Measurements from ENCODE around the gene SMIM31. TPM values are rescaled to one million over a fixed set of nuclear protein-coding genes. Genes with fewer than 3 reads are reported as not detected.

Gene SMIM31
- total RNA-seq, 1 donor from 2014 or later, result not detected

- DNase-seq (ENCODE audit: missing footprints) (no peak), ATAC-seq (no peak)
- intact Hi-C loops (cut with DNase I), result loop anchor here (5.0 kb wide), 1 partner anchor 318 kb away; no protein-coding TSS in a partner anchor
These were observed 25.1 kb downstream of the SMIM31 start for GRCh38 chr4:164779080-164779479.

DNA sequence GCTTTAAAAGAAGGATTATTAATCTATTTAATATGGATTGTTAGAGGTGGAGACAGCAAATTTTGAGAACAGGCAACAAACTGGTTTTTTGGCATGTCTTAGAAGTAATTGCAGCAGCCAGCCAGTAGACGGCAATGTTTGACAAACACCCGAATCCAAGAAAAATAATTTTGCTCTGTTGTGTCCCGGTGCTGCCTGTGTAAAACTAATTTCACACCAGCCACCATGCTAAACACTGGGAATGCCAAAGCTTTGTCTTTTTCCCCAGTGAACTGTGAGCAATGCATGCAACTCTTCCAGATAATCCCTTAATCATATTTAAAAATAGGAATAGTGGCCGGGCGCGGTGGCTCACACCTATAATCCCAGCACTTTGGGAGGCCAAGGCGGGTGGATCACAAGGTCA, 25.9 kb downstream of the SMIM31 start:
- ATAC-seq, result no peak
- DNase-seq (ENCODE audit: missing footprints), result no peak
- intact Hi-C loops (cut with DNase I), result loop anchor here (5.0 kb wide), 1 partner anchor 317 kb away; no protein-coding TSS in a partner anchor

GRCh38 chr4:164780839-164781238, 26.9 kb downstream of the SMIM31 start:
- DNase-seq (ENCODE audit: missing footprints) (no peak), ATAC-seq (no peak)
- intact Hi-C loops (cut with DNase I), result no loop called here

- no peak for DNase-seq (ENCODE audit: missing footprints)
- no peak for ATAC-seq
- intact Hi-C loops (cut with DNase I), result no loop called here
These were observed 30.0 kb downstream of the SMIM31 start for GRCh38 chr4:164783976-164784375.

DNA sequence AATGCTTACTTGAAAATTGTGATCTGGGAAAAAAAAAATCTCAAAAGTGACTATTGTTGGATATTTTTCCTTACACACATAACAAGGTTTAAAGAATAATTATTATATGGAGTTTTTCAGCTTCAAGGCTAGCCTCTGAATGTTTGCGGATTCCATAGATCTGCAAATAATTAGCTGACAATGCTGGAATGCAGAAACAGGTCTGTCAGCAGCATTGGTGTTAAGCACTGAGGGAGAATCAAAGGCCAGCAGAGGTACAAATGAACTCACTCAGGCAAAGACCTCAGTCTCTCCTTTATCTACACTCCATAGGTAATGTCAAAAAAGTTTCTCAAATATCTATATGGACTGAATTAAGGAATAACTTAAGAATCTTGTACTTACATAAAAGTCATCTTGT, 35.1 kb downstream of the SMIM31 start:
- intact Hi-C loops (cut with DNase I), result no loop called here
- DNase-seq (ENCODE audit: missing footprints) (no peak), ATAC-seq (no peak)

GRCh38 chr4:164790249-164790648, 36.3 kb downstream of the SMIM31 start:
- ATAC-seq (no peak), DNase-seq (ENCODE audit: missing footprints) (no peak)
- intact Hi-C loops (cut with DNase I), result no loop called here

DNA sequence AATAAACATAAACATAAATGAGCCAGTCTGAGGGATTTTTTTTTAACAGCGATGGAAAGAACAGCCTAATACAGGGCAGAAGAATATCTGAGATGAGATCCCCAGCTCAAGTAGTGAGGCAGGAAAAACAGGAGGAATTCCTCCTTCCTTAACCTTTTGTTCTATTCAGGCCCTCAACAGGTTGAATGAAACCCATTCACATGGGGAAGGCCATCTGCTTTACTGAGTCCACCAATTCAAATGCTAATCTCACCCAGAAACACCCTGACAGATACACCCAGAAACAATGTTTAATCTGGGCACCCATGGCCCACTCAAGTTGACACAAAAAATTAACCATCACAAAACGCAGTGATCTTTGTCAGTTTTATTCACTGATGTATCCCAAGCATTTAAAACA, 45.5 kb downstream of the SMIM31 start:
- intact Hi-C loops (cut with DNase I), result no loop called here
- ATAC-seq, result no peak
- DNase-seq (ENCODE audit: missing footprints), result no peak

- intact Hi-C loops (cut with DNase I), result no loop called here
- no peak for ATAC-seq
- DNase-seq (ENCODE audit: missing footprints), result no peak
These were observed 46.9 kb downstream of the SMIM31 start for GRCh38 chr4:164800786-164801185.

DNA sequence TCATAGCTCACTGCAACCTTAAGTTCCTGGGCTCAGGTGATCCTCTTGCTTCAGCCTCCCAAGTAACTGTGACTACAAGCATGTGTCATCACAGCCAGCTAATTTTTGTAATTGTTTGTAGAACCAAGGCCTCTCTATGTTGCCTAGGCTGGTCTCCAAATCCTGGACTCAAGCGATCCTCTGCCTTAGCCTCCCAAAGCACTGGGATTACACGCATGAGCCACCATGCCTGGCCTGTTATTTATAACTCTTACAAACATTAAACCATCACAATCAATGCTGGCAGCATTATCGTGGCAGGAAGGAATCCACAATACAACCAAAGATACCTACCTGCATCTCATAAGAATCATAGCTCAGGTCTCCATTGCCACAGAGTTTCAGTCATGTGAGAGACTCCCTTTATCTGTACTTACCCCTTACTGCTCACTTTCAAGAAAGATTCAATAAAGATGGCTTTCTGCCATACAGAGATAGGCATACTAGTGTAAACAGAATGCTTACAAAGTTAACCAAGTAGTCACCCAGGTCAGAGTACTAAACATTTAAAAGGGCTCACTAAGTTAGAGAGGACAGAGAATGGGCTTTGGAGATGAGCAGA, 48.5 kb downstream of the SMIM31 start:
- DNase-seq (ENCODE audit: missing footprints) (no peak), ATAC-seq (no peak)

DNA sequence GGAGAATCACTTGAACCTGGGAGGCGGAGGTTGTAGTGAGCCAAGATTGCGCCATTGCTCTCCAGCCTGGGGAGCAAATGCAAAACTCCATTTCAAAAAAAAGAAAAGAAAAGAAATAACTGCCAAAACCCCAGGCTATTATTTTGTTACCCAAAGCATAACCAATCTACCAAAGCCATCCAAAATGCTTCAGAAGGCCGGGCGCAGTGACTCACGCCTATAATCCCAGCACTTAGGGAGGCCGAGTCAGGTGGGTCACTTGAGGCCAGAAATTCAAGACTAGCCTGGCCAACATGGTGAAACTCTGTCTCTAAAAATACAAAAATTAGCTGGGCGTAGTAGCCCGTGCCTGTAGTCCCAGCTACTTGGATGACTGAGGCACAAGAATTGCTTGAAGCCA, 49.8 kb downstream of the SMIM31 start:
- no peak for ATAC-seq
- intact Hi-C loops (cut with DNase I), result no loop called here
- DNase-seq (ENCODE audit: missing footprints), result no peak

More for the DNA sequence above, 48.5 kb downstream of the SMIM31 start:
- intact Hi-C loops (cut with DNase I), result no loop called here

DNA sequence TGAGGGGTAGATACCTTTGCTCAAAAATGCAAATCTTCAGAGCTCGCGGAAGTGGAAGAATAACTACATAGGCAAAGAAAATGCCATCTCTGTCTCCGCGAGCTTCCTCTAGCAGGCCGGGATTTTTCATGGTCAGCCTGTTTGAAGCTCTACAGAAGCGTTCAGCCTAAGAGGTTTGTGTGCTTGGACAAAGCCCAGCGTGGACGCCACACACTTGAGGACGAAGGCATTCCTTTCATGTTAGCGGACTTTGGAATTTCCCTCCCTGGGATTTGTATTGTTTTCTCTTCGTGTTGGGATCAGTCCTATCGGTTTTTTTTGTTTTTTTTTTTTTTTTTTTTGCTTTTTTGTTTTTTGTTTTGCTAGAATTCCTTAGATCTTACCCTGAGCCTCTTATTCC, 53.7 kb downstream of the SMIM31 start:
- intact Hi-C loops (cut with DNase I), result no loop called here
- DNase-seq (ENCODE audit: missing footprints), result no peak
- ATAC-seq, result no peak

GRCh38 chr4:164813554-164813953, 59.6 kb downstream of the SMIM31 start:
- ATAC-seq, result no peak
- DNase-seq (ENCODE audit: missing footprints), result no peak
- intact Hi-C loops (cut with DNase I), result no loop called here

DNA sequence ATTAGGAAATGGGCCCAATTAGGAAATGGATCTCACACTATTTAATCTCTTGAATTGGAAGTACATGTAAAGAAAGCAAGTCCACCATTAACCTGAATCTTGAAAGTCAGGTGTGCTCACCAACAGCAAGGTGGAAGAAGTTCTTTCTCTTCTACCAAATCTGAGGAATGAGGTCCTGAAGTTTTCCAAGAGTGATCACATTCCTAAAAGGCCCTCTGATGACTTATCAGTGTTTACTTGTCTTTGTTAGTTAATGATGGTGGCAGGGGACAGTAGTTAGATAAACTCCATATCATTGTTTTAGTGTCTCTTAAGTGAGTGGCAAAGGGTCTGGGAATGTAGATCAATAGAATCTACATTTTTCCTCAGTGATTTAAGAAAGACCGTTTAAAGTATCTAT, 61.8 kb downstream of the SMIM31 start:
- no peak for ATAC-seq
- no peak for DNase-seq (ENCODE audit: missing footprints)
- intact Hi-C loops (cut with DNase I), result no loop called here

DNA sequence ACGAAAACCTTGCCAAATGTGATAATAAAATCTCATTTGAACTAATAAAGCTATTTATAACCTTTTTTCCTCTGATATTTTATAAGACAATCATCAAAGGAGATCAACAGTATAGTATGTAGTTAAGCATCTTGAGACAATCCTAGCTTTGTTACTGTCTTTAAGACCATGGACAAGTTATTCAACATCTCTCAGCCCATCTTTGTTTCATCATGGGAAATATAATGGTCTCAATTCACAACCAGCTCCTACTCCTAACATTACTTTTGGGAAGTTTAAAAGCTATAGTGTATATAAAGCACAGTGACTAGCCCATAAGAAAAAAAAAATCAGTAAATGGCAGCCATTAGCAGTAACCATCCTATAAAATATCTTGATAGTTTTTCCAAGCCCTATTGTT, 65.4 kb downstream of the SMIM31 start:
- intact Hi-C loops (cut with DNase I), result no loop called here
- DNase-seq (ENCODE audit: missing footprints) (no peak), ATAC-seq (no peak)

DNA sequence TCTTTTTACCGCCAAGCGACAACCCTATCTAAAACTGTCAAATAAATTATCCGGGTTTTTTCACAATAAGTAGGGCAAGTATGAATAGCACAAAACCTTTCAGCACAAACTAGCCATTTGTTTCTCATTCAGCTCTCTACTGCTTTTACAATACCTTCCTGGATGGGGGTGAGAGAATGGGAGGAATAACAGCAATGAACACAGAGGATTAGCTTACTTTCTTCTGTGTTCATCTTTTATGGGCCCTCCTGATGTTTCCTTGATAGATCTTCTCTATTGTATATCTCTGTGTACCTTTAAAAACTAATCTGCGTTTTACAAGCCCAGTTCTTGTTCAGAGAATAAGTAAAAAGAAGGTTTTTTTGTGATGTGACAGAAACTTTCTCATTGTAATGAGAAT, 67.8 kb downstream of the SMIM31 start:
- intact Hi-C loops (cut with DNase I), result no loop called here
- ATAC-seq, result no peak
- no peak for DNase-seq (ENCODE audit: missing footprints)

DNA sequence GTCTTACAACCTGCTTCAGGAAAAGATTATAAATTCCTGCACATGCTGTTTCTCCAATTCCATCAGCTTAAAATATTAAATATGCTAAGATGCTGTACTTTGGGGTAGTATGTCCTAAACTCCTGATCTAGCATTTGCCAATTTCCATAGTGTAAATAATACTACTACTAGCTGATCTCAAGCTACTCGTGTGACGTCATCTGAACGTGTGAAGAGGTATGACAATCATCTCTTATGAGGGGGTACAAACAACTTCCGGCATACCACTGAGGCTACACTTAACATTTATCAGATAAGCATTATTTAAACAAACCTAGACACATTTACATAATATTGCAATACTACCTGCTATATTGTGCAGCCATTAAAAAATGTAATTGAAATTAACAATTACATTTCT, 70.7 kb downstream of the SMIM31 start:
- intact Hi-C loops (cut with DNase I), result no loop called here
- no peak for ATAC-seq
- no peak for DNase-seq (ENCODE audit: missing footprints)

DNA sequence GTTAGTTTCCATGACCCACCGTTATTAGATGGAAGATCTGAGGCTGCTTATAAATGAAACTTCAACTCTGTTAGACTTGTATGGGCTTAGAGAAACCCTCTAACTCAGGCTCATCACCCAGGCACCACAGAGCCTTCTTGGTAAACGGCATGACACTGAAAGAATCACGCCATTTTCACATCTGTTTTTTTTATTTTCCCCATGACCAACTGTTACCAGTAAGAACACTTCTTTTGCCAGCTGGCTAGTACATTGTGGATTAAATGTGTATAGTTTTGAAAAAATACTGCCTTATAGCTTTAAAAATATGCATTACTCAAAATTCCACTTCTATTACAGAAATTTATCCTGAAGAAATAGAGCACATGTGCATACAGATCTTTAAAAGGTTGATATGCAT, 75.0 kb downstream of the SMIM31 start:
- no peak for DNase-seq (ENCODE audit: missing footprints)
- no peak for ATAC-seq
- intact Hi-C loops (cut with DNase I), result no loop called here

GRCh38 chr4:164846566-164846965, 92.6 kb downstream of the SMIM31 start:
- ATAC-seq (no peak), DNase-seq (ENCODE audit: missing footprints) (no peak)
- intact Hi-C loops (cut with DNase I), result no loop called here

GRCh38 chr4:164847016-164847415, 93.1 kb downstream of the SMIM31 start:
- DNase-seq (ENCODE audit: missing footprints) (no peak), ATAC-seq (no peak)
- intact Hi-C loops (cut with DNase I), result no loop called here

DNA sequence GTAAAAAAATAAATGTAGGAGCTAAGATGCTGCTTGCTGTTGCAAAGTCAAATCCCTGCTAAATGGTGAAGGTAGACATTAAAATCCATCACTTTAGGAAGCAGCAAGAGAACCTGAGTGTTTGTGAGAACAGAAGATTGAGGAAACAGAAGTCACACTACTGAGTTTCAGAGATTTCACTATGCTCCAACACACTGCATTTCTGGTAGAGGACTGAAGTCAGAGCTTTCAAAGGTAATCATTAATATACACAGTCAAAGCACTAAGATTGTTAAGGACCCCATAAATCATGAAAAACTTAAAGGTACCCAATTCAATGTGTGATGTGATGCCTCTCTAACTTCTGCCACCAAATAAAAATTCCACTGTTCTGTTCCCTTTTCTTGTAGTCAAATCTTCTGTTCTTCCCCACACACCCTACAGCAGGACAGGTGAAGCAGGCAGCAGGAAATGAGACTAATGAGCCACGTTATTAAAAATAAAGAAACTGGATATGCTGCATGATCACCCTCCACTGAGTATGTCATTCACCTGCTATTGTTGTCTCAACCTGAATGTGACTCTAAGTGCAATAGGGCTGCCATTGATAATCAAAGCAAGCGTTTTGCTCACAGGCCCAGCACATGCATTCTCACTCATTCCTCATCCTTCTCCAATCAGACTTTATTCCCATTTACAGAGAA, 94.2 kb downstream of the SMIM31 start:
- ATAC-seq (no peak), DNase-seq (ENCODE audit: missing footprints) (no peak)
- intact Hi-C loops (cut with DNase I), result no loop called here

Measured in Right ventricle myocardium inferior (tissue), 1 donor.